Endodermal cell (in vitro differentiated cells): Measurements from ENCODE around the gene PTPN11. TPM values are rescaled to one million over a fixed set of nuclear protein-coding genes. Genes with fewer than 3 reads are reported as not detected.

Source experiments
- DNase-seq: peaks from one replicate; pipeline ENCODE4 v3.0.0-alpha.2; 2017
- H3K27ac ChIP-seq: 2 replicates; pipeline ENCODE4 v1.5.1; 2013; ENCODE audit warnings: mild to moderate bottlenecking, low read depth, low read length, moderate library complexity
- H3K27me3 ChIP-seq: 2 replicates; pipeline ENCODE4 v1.6.1; 2013; ENCODE audit warnings: mild to moderate bottlenecking, low read length, moderate library complexity; ENCODE audit not compliant: insufficient read depth, control insufficient read depth, poor library complexity, severe bottlenecking
- H3K36me3 ChIP-seq: 2 replicates; pipeline ENCODE4 v1.7.0; 2013; ENCODE audit warnings: mild to moderate bottlenecking, low read length, moderate library complexity; ENCODE audit not compliant: control insufficient read depth, insufficient read depth
- H3K4me1 ChIP-seq: one replicate; pipeline ENCODE4 v1.7.0; 2013; ENCODE audit warnings: low read length; ENCODE audit not compliant: control insufficient read depth, insufficient read depth
- H3K4me3 ChIP-seq: 2 replicates; pipeline ENCODE4 v1.5.1; 2013; ENCODE audit warnings: mild to moderate bottlenecking, low read length, moderate library complexity
- H3K9ac ChIP-seq: 2 replicates; pipeline ENCODE4 v1.6.1; 2013; ENCODE audit warnings: mild to moderate bottlenecking, low read length, moderate library complexity; ENCODE audit not compliant: poor library complexity, severe bottlenecking; ENCODE audit errors: extremely low read depth
- H3K9me3 ChIP-seq: 2 replicates; pipeline ENCODE4 v1.6.1; 2013; ENCODE audit warnings: mild to moderate bottlenecking, low read length, moderate library complexity; ENCODE audit not compliant: control insufficient read depth
- H3K27ac Mint-ChIP-seq: 2 replicates; pipeline ENCODE4 v1.8.0; 2020; ENCODE audit warnings: mixed read lengths
- H3K27me3 Mint-ChIP-seq: 2 replicates; pipeline ENCODE4 v1.8.0; 2021; ENCODE audit warnings: mild to moderate bottlenecking, mixed read lengths; ENCODE audit not compliant: insufficient read depth
- H3K36me3 Mint-ChIP-seq: 2 replicates; pipeline ENCODE4 v1.8.0; 2020; ENCODE audit warnings: low read depth, mixed read lengths
- H3K4me1 Mint-ChIP-seq: 2 replicates; pipeline ENCODE4 v1.8.0; 2020; ENCODE audit warnings: mixed read lengths
- H3K4me3 Mint-ChIP-seq: 2 replicates; pipeline ENCODE4 v1.8.0; 2020; ENCODE audit warnings: mild to moderate bottlenecking, moderate library complexity, mixed read lengths
- H3K9me3 Mint-ChIP-seq: 2 replicates; pipeline ENCODE4 v1.8.0; 2020; ENCODE audit warnings: mild to moderate bottlenecking, mixed read lengths
- CTCF ChIP-seq: fragments of 200-600 bp; sonication (generic); conservative IDR thresholded peaks from 2 replicates; pipeline ENCODE4 v1.5.0; 2021; ENCODE audit warnings: antibody characterized with exemption, mild to moderate bottlenecking
- WGBS, 2 experiments: methylation state at CpG; one replicate each; pipeline versions ENCODE4 v1.1.5 to v1.1.7; 2013; ENCODE audit warnings: missing lambda C conversion rate in 2 of 2, mixed read lengths in 1 of 2; ENCODE audit not compliant: insufficient coverage in 1 of 2, insufficient read length in 1 of 2; 5-methylcytosine and 5-hydroxymethylcytosine counted together
- total RNA-seq, 2 donors: library from RNA; stranded (reverse); fragmentation: NEBNext Ultra II Directional in 1 of 2; extraction: Animal tissue kit (Norgen Biotek cat#: 25700) in 1 of 2; gene quantifications; 2 replicates in 1 of 2; 3 replicates in 1 of 2; pipeline ENCODE4 v1.2.1, GENCODE V29; 2021

The PTPN11 gene
- total RNA-seq, 2 donors from 2014 or later, result 98.2 to 106 TPM

DNA sequence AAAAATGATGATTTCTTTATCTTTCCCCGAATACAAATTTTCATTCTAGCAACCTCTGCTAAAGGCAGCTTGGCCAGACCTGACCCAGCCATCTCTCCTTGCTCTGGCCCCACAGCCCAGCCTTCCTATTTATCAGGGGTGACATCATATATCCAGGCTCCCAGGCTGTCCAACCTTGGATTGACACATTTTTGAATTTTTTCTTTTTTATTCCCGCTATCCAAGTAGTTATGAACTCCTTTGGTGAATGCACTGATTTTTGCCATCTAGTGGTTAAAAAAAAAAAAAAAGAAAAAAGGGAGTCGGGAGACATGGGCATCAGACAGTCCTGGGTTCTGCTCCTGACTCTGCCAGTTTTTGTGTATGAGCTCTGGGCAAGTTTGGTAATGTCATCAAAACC, 120.5 kb downstream of the PTPN11 start:
- H3K9ac ChIP-seq, result no peak overlapping the region
- TF ChIP-seq CTCF, result peak; percentile 31
- no peaks in the 10 kb centered on the region for H3K4me1 ChIP-seq
- no peaks in the 10 kb centered on the region for H3K36me3 ChIP-seq
- Mint-ChIP-seq H3K36me3 (no peaks in the 10 kb centered on the region), H3K27ac (no peak overlapping the region), H3K4me1 (peaks cover 4% of the 10 kb centered on the region), H3K27me3 (peaks cover 63% of the 10 kb centered on the region), H3K4me3 (no peak overlapping the region), H3K9me3 (no peaks in the 10 kb centered on the region)
- DNase-seq, result no peak
- no peak overlapping the region for H3K27ac ChIP-seq
- WGBS, 2 experiments, result 89 to 100% methylated on average over 1 to 3 of the region's 3 CpGs
- peaks cover 61% of the 10 kb centered on the region for H3K27me3 ChIP-seq
- no peak overlapping the region for H3K4me3 ChIP-seq
- H3K9me3 ChIP-seq, result no peaks in the 10 kb centered on the region

DNA sequence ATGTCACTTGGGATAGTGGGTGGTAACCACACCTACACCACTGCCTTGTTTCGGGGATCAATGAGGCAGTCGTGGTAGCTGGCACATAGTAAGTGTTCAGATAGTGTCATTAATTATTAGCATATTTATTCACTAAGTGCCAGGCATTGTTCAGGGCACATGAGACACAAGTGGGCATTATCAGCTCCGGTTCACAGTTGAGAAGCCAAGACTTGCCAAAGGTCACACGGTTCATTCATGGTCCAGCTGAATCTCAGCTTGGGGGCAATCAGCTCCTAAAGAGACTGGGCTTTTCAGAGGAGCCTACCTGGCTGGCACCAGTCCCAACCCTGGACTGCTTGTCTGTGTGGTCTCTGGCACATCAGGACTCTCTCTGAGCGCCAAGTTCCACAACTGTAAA, 121.3 kb downstream of the PTPN11 start:
- H3K9me3 ChIP-seq, result no peaks in the 10 kb centered on the region
- Mint-ChIP-seq H3K27ac (no peak overlapping the region), H3K36me3 (no peaks in the 10 kb centered on the region), H3K27me3 (peaks cover 58% of the 10 kb centered on the region), H3K4me1 (no peaks in the 10 kb centered on the region), H3K4me3 (no peak overlapping the region), H3K9me3 (no peaks in the 10 kb centered on the region)
- WGBS, 2 experiments, result 64 to 85% methylated on average over 2 to 5 of the region's 5 CpGs
- no peak overlapping the region for H3K27ac ChIP-seq
- H3K4me1 ChIP-seq, result no peaks in the 10 kb centered on the region
- H3K36me3 ChIP-seq, result no peaks in the 10 kb centered on the region
- TF ChIP-seq CTCF, result no peak
- no peak overlapping the region for H3K4me3 ChIP-seq
- no peak for DNase-seq
- no peak overlapping the region for H3K9ac ChIP-seq
- H3K27me3 ChIP-seq, result peaks cover 58% of the 10 kb centered on the region

DNA sequence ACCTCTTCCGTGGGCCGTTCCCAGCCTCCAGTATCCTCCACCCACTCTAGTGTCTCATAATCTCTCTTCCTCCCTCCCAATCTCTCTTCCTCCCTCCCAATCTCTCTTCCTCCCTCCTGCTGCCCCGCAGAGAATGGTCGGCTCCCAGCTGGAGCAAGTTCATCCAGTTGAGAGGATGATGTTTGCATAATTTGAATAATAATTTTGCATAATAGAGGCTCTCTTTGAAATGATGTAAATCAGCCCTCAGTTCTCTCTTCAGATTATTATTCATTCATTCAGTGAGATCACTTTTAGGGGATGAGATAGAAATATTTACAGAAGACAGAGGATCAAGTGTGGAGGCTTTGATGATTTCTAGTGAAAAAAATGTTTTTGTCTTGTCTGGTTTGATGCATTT, 125.0 kb downstream of the PTPN11 start:
- H3K4me1 Mint-ChIP-seq, result no peaks in the 10 kb centered on the region
- Histone ChIP-seq H3K9ac (no peak overlapping the region), H3K27ac (no peak overlapping the region), H3K36me3 (no peaks in the 10 kb centered on the region), H3K4me1 (no peaks in the 10 kb centered on the region), H3K9me3 (no peaks in the 10 kb centered on the region), H3K4me3 (no peak overlapping the region), H3K27me3 (peaks cover 31% of the 10 kb centered on the region)
- WGBS, 2 experiments, result 85 to 100% methylated on average over 1 to 4 of the region's 4 CpGs
- DNase-seq, result no peak
- H3K27me3 Mint-ChIP-seq, result peaks cover 40% of the 10 kb centered on the region
- no peaks in the 10 kb centered on the region for H3K36me3 Mint-ChIP-seq
- H3K4me3 Mint-ChIP-seq, result no peak overlapping the region
- TF ChIP-seq CTCF, result no peak
- H3K9me3 Mint-ChIP-seq, result no peaks in the 10 kb centered on the region
- H3K27ac Mint-ChIP-seq, result no peak overlapping the region
